HEK293 (cell line): ENCODE measurements around the gene ABHD4.

Source experiments
- ATF2 ChIP-seq: fragments of 450-650 bp; formaldehyde crosslinking; IDR thresholded peaks from 2 replicates; pipeline ENCODE4 v1.5.1; 2016; ENCODE audit warnings: missing biosample characterization, missing genetic modification characterization, low read depth
- CTCF ChIP-seq: fragments of 450-650 bp; formaldehyde crosslinking; IDR thresholded peaks from 2 replicates; pipeline ENCODE4 v1.5.1; 2016; ENCODE audit warnings: missing biosample characterization, missing genetic modification characterization
- SP2 ChIP-seq: fragments of 450-650 bp; formaldehyde crosslinking; IDR thresholded peaks from 2 replicates; pipeline ENCODE4 v1.5.1; 2016; ENCODE audit warnings: missing biosample characterization, missing genetic modification characterization
- ZBTB8A ChIP-seq: fragments of 450-650 bp; formaldehyde crosslinking; IDR thresholded peaks from 2 replicates; pipeline ENCODE4 v1.5.1; 2016; ENCODE audit warnings: missing biosample characterization, missing genetic modification characterization
- ZNF114 ChIP-seq: fragments of 450-650 bp; formaldehyde crosslinking; IDR thresholded peaks from 2 replicates; pipeline ENCODE4 v1.5.0; 2017; ENCODE audit warnings: missing biosample characterization, missing genetic modification characterization
- ZNF18 ChIP-seq: fragments of 450-650 bp; formaldehyde crosslinking; IDR thresholded peaks from 2 replicates; pipeline ENCODE4 v1.5.1; 2016; ENCODE audit warnings: missing biosample characterization, missing genetic modification characterization
- ZNF311 ChIP-seq: fragments of 450-650 bp; formaldehyde crosslinking; IDR thresholded peaks from 2 replicates; pipeline ENCODE4 v1.5.1; 2017; ENCODE audit warnings: missing biosample characterization, missing genetic modification characterization, borderline replicate concordance
- ZNF776 ChIP-seq: fragments of 450-650 bp; formaldehyde crosslinking; IDR thresholded peaks from 2 replicates; pipeline ENCODE4 v1.5.0; 2017; ENCODE audit warnings: missing biosample characterization, missing genetic modification characterization, borderline replicate concordance

DNA sequence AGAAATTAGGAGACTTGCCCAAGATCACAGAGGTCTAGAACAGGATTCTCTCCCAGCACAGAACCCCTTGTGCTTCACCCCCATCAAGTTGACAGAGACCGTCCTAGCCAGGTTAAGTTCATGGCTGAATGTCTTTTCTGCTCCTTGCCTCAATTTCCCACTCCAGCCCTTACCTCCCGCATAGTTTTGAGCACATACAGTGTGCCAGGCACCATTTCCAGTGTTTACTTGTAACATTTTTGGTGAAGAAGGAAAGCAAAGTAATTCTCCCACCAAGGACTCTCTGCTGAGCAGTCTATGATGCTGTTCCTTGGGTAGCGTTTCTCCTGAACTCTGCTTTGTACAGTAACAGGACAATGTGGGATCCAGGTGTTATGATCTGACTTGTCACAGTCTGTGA lies 1.2 kb downstream of the ABHD4 start:
- no peak for TF ChIP-seq ATF2 (tag by site-specific recombination)
- TF ChIP-seq ZBTB8A, result no peak
- no peak for TF ChIP-seq ZNF18 (tag by site-specific recombination)
- no peak for TF ChIP-seq ZNF776 (tag by site-specific recombination)
- TF ChIP-seq SP2 (tag by site-specific recombination), result no peak
- TF ChIP-seq CTCF, result no peak
- TF ChIP-seq ZNF114 (tag by site-specific recombination), result no peak
- TF ChIP-seq ZNF311 (tag by site-specific recombination), result no peak
